HEK293 (cell line): ENCODE measurements around the gene SERTAD2.

Source experiments
- ZNF529 ChIP-seq: fragments of 450-650 bp; formaldehyde crosslinking; IDR thresholded peaks from 2 replicates; pipeline ENCODE4 v1.5.1; 2017; ENCODE audit warnings: missing genetic modification characterization, missing biosample characterization; ENCODE audit not compliant: insufficient replicate concordance
- ZNF76 ChIP-seq: fragments of 450-650 bp; formaldehyde crosslinking; IDR thresholded peaks from 2 replicates; pipeline ENCODE4; 2016; ENCODE audit warnings: low read depth, missing biosample characterization, missing genetic modification characterization, borderline replicate concordance
- TF ChIP-seq, protein P1 (sequence below): fragments of 450-650 bp; formaldehyde crosslinking; IDR thresholded peaks from 2 replicates; pipeline ENCODE4 v1.5.1; 2017; ENCODE audit warnings: missing biosample characterization, missing genetic modification characterization
- TF ChIP-seq, protein P2 (sequence below): fragments of 450-650 bp; IDR thresholded peaks from 2 replicates; pipeline ENCODE4 v1.5.1; 2018; ENCODE audit warnings: missing biosample characterization, missing genetic modification characterization
- TF ChIP-seq, protein P3 (sequence below): IDR thresholded peaks from 2 replicates; pipeline ENCODE4 v1.6.1; 2011; ENCODE audit warnings: mild to moderate bottlenecking, low read depth, low read length, borderline replicate concordance

DNA sequence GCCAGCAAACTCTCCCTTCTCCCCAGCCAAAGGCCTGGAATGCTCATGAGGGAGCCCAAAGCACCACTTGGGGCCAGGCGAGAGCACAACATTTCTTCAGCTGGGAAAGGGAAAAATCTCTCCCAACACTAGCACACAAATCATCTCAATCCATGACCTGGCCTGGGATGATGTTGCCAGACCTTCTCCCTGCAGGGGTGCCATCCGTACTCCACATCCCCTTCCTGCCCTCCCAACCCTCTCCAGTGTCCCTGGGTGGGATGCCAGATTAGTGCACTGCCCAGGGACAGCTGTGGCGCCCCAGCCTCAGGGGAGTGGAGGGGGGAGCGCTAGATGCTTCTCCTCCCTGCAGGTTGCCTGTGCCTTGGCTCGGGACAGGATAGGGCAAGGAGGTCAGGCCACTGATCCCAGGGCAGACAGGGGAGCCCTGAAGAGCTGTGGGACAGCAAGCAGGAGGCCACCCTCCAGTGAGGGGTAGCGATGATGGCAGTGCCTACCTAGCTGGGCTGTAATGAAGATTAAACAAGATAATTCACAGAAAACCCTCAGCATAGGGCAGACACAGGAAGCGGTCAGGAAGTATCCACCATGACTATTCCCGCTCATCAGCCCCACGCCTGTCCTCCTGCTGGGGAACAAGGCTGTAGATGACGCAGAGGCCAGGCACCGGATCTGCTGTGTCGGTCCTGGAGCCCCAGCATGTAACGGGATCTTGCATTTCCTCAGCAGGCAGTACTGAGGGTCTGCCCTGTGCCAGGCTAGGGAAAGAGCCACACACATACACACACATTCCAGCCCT, 31.1 kb downstream of the SERTAD2 start:
- TF ChIP-seq ZNF529 (tag by site-specific recombination), result no peak
- TF ChIP-seq, protein P1, sequence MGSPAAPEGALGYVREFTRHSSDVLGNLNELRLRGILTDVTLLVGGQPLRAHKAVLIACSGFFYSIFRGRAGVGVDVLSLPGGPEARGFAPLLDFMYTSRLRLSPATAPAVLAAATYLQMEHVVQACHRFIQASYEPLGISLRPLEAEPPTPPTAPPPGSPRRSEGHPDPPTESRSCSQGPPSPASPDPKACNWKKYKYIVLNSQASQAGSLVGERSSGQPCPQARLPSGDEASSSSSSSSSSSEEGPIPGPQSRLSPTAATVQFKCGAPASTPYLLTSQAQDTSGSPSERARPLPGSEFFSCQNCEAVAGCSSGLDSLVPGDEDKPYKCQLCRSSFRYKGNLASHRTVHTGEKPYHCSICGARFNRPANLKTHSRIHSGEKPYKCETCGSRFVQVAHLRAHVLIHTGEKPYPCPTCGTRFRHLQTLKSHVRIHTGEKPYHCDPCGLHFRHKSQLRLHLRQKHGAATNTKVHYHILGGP (tag by site-specific recombination), result no peak
- TF ChIP-seq, protein P2, sequence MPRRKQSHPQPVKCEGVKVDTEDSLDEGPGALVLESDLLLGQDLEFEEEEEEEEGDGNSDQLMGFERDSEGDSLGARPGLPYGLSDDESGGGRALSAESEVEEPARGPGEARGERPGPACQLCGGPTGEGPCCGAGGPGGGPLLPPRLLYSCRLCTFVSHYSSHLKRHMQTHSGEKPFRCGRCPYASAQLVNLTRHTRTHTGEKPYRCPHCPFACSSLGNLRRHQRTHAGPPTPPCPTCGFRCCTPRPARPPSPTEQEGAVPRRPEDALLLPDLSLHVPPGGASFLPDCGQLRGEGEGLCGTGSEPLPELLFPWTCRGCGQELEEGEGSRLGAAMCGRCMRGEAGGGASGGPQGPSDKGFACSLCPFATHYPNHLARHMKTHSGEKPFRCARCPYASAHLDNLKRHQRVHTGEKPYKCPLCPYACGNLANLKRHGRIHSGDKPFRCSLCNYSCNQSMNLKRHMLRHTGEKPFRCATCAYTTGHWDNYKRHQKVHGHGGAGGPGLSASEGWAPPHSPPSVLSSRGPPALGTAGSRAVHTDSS (tag by site-specific recombination), result no peak
- TF ChIP-seq, protein P3, sequence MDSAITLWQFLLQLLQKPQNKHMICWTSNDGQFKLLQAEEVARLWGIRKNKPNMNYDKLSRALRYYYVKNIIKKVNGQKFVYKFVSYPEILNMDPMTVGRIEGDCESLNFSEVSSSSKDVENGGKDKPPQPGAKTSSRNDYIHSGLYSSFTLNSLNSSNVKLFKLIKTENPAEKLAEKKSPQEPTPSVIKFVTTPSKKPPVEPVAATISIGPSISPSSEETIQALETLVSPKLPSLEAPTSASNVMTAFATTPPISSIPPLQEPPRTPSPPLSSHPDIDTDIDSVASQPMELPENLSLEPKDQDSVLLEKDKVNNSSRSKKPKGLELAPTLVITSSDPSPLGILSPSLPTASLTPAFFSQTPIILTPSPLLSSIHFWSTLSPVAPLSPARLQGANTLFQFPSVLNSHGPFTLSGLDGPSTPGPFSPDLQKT, result no peak
- no peak for TF ChIP-seq ZNF76 (tag by site-specific recombination)
